ENCODE measurements around the gene LBX2. TPM values are rescaled to one million over a fixed set of nuclear protein-coding genes. Genes with fewer than 3 reads are reported as not detected.

LBX2 gene
- total and polyA plus RNA-seq, 9 of the 15 experiments (the other 6 are each of a cell fraction or from before 2014, with no cell fraction given): 0.39 to 6.2 (median 1.8) TPM; not detected in 1

DNA sequence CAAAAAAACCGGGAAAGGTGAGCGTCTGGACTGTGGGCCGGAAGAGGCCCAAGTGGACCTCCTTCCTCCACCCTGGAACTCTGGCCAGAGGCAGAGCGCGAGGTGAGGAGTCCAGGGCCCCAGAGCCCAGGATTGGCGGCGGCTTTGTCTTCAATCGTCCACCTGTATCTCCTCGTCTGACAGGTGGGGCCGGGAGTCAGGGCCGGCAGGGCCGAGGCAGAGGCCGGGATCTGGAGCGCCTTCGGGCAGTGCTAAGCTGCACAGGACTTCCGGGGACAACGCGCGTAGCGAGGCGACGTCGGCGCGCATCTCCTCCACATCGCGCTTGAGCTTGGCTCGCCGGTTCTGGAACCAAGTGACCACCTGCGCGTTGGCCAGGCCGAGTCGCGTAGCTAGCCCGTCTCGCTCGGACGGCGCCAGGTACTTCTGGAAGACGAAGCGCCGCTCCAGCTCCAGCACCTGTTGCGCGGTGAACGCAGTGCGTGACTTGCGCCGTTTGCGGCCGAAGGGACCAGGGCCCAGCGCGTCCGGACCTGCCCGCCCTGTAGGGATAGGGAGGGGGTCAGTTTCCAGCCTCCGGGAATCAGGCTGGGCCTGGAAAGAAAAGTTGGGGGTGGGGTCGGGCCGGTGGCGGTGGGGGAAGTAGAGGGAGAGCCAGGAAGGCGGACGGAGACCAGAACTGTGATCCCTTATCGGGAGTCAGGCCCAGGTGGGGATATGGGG lies 1.5 kb downstream of the LBX2 start:
- Histone ChIP-seq H3K9ac (ENCODE audit: insufficient read depth in 1 of 2, low read depth in 2 of 2, low read length in 2 of 2) (no peak overlapping the region), H3K79me2 (ENCODE audit: control insufficient read depth, insufficient read depth, low read length) (peaks cover 5% of the 10 kb centered on the region; the same call in 1 of the 3 replicates), H3K4me2 (ENCODE audit: insufficient read depth, low read length) (no peak overlapping the region), H2AFZ (ENCODE audit: low read depth, low read length) (no peak overlapping the region), H3K4me1 (replicated peaks in 1 of 2; ENCODE audit: control insufficient read depth in 2 of 2, insufficient read depth in 2 of 2, low read length in 2 of 2) (peaks cover 11 to 39% of the 10 kb centered on the region in 2 experiments; a peak in 4 of 5 replicates), H3K27me3 (ENCODE audit: control insufficient read depth in 2 of 2, insufficient read depth in 2 of 2, low read length in 2 of 2) (no peaks in the 10 kb centered on the region), H3K9me1 (ENCODE audit: control insufficient read depth, insufficient read depth, low read length) (no peaks in the 10 kb centered on the region), H4K20me1 (replicated peaks; ENCODE audit: control insufficient read depth, insufficient read depth, low read length) (no peaks in the 10 kb centered on the region), H3K36me3 (ENCODE audit: control insufficient read depth, insufficient read depth, low read length) (peaks cover 15% of the 10 kb centered on the region; the same call in 2 of the 3 replicates), H3K27ac (ENCODE audit: extremely low read depth, low read depth, low read length) (no peak overlapping the region), H3K9me3 (replicated peaks; ENCODE audit: control insufficient read depth, insufficient read depth, low read depth, low read length) (no peaks in the 10 kb centered on the region), H3K4me3 (no peak overlapping the region)
- in situ Hi-C loops (cut with MboI) (no loop called here), intact Hi-C loops (cut with micrococcal nuclease) (no loop called here)
- DNase-seq (ENCODE audit: extremely low read depth in 1 of 4, low spot score in 3 of 4) (no peak), ATAC-seq (no peak), FAIRE-seq (no peak)
- WGBS (ENCODE audit: insufficient coverage, low coverage, missing lambda C conversion rate): 95% methylated on average over 23 of the region's 61 CpGs
- BruUV-seq (replicated peaks): no TSS peak
- POLR2A ChIA-PET: no interaction called here
- CTCF ChIA-PET (ENCODE audit: low intra/inter-chr PET ratio): no interaction called here
- TF ChIP-seq RBFOX2 (IDR thresholded peaks at IDR 0.05; ENCODE audit: low read depth, low read length) (peak; percentile 40), ZNF175 (CRISPR knock-in tag; IDR thresholded peaks at IDR 0.05; ENCODE audit: low read depth) (no peak), BRD4 (IDR thresholded peaks at IDR 0.05) (no peak), POLR2A (conservative IDR thresholded peaks at IDR 0.05) (0 out of 2 replicates have a peak, but pooled peaks have one; percentile 36), ZNF551 (CRISPR knock-in tag; IDR thresholded peaks at IDR 0.05) (no peak), LARP7 (IDR thresholded peaks at IDR 0.05) (no peak), ZNF507 (tag; conservative IDR thresholded peaks at IDR 0.05) (no peak), ARID1B (IDR thresholded peaks at IDR 0.05) (no peak), FOXA1 (IDR thresholded peaks at IDR 0.05; ENCODE audit: borderline replicate concordance) (no peak), SRSF3 (IDR thresholded peaks at IDR 0.05; ENCODE audit: insufficient read depth, low read length) (no peak), SRSF9 (IDR thresholded peaks at IDR 0.05; ENCODE audit: borderline replicate concordance, low read depth, low read length) (no peak), ZBED1 (IDR thresholded peaks at IDR 0.05) (no peak)
- TF ChIP-seq, protein P1, sequence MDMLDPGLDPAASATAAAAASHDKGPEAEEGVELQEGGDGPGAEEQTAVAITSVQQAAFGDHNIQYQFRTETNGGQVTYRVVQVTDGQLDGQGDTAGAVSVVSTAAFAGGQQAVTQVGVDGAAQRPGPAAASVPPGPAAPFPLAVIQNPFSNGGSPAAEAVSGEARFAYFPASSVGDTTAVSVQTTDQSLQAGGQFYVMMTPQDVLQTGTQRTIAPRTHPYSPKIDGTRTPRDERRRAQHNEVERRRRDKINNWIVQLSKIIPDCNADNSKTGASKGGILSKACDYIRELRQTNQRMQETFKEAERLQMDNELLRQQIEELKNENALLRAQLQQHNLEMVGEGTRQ (CRISPR knock-in tag; IDR thresholded peaks at IDR 0.05): no peak
- TF ChIP-seq, protein P2, sequence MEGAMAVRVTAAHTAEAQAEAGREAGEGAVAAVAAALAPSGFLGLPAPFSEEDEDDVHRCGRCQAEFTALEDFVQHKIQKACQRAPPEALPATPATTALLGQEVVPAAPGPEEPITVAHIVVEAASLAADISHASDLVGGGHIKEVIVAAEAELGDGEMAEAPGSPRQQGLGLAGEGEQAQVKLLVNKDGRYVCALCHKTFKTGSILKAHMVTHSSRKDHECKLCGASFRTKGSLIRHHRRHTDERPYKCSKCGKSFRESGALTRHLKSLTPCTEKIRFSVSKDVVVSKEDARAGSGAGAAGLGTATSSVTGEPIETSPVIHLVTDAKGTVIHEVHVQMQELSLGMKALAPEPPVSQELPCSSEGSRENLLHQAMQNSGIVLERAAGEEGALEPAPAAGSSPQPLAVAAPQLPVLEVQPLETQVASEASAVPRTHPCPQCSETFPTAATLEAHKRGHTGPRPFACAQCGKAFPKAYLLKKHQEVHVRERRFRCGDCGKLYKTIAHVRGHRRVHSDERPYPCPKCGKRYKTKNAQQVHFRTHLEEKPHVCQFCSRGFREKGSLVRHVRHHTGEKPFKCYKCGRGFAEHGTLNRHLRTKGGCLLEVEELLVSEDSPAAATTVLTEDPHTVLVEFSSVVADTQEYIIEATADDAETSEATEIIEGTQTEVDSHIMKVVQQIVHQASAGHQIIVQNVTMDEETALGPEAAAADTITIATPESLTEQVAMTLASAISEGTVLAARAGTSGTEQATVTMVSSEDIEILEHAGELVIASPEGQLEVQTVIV (CRISPR knock-in tag; IDR thresholded peaks at IDR 0.05; ENCODE audit: borderline replicate concordance): no peak
- TF ChIP-seq, protein P3, sequence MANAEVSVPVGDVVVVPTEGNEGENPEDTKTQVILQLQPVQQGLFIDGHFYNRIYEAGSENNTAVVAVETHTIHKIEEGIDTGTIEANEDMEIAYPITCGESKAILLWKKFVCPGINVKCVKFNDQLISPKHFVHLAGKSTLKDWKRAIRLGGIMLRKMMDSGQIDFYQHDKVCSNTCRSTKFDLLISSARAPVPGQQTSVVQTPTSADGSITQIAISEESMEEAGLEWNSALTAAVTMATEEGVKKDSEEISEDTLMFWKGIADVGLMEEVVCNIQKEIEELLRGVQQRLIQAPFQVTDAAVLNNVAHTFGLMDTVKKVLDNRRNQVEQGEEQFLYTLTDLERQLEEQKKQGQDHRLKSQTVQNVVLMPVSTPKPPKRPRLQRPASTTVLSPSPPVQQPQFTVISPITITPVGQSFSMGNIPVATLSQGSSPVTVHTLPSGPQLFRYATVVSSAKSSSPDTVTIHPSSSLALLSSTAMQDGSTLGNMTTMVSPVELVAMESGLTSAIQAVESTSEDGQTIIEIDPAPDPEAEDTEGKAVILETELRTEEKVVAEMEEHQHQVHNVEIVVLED (CRISPR knock-in tag; IDR thresholded peaks at IDR 0.05): no peak
- TF ChIP-seq, protein P4, sequence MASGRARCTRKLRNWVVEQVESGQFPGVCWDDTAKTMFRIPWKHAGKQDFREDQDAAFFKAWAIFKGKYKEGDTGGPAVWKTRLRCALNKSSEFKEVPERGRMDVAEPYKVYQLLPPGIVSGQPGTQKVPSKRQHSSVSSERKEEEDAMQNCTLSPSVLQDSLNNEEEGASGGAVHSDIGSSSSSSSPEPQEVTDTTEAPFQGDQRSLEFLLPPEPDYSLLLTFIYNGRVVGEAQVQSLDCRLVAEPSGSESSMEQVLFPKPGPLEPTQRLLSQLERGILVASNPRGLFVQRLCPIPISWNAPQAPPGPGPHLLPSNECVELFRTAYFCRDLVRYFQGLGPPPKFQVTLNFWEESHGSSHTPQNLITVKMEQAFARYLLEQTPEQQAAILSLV (tag; IDR thresholded peaks at IDR 0.05): no peak
- TF ChIP-seq, protein P5, sequence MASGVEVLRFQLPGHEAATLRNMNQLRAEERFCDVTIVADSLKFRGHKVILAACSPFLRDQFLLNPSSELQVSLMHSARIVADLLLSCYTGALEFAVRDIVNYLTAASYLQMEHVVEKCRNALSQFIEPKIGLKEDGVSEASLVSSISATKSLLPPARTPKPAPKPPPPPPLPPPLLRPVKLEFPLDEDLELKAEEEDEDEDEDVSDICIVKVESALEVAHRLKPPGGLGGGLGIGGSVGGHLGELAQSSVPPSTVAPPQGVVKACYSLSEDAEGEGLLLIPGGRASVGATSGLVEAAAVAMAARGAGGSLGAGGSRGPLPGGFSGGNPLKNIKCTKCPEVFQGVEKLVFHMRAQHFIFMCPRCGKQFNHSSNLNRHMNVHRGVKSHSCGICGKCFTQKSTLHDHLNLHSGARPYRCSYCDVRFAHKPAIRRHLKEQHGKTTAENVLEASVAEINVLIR (CRISPR knock-in tag; IDR thresholded peaks at IDR 0.05): no peak

Data from K562 (cell line).